HG03575 (cell line): Measurements from ENCODE around the gene KIF5A.
"Not testable (repeated sequence)": the region's sequence is repeated elsewhere in the genome, so short reads cannot be mapped to it uniquely, and the experiment has no call there.

ENCODE experiments used
- ATAC-seq: cut with Tn5 transposase; IDR thresholded peaks from one replicate; pipeline ENCODE4 v1.9.1; 2021; ENCODE audit not compliant: unreplicated experiment, insufficient number of reproducible peaks, low FRiP score; ENCODE audit errors: extremely low read depth

KIF5A gene

DNA sequence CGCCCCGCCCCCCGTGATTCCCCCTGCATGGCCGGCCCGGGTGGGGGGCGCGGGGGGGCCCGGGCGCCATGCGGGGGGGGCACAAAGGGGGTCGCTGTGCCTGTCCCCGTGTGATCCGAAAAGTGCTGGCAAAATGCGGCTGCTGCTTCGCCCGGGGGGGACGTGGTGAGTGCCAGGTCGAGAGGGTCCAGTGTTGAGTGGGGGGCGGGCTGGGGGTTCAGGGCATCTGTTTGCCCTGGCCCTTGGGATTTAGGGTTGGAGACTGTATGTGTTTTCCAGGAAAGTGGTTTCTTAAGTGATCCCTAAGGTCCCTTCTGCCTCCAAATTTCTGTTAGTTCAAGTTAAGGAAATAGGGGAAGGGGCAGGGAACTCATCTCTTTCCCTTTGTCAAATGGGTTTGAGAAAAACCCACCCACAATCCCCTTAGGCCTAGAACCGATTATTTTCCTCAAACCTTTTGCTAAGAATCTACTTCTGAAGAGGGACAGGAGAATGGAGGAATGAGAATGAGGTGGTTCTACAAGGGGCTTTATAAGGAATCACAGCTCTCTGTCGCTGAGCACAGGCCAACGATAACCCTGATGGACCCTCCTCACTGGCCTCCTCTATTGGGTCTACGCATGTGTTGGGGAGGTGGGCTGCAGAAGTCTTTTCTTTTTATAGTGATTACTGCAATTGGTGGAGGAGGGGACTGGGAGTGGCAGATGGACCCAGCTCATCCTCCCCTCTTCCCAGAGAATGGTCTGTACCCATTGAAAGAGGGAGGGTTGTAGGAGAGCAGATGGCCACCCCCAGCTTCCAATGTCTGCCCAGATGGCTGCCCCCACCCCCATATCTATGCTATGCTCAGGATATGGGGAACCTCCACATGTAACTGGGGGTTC is 62.2 kb downstream of the KIF5A start:
- ATAC-seq: no peak

DNA sequence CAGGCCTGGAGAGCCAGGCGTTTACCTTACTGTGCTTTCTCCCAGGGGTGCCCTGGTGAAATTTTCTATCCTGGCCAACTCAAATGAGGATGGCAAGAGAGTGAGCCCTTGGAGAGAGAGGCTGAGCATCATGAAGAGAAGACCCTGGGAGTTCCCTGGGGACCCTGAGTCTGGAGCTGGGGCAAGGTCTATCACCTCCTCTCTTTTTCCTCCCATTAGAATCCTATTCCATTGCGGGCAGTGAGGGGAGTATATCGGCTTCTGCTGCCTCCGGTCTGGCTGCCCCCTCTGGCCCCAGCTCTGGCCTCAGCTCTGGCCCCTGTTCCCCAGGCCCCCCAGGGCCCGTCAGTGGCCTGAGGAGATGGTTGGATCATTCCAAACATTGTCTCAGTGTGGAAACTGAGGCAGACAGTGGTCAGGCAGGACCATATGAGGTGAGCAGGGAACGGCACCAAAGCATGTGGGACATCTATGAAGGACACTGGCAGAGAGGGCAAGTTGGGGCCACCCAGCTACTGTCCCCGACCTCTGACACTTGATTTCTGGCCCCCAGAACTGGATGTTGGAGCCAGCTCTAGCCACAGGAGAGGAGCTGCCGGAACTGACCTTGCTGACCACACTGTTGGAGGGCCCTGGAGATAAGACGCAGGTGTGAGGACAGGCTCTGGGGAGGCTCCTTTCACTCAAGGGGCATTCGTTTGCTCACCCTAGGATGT is 63.0 kb downstream of the KIF5A start:
- no peak for ATAC-seq

DNA sequence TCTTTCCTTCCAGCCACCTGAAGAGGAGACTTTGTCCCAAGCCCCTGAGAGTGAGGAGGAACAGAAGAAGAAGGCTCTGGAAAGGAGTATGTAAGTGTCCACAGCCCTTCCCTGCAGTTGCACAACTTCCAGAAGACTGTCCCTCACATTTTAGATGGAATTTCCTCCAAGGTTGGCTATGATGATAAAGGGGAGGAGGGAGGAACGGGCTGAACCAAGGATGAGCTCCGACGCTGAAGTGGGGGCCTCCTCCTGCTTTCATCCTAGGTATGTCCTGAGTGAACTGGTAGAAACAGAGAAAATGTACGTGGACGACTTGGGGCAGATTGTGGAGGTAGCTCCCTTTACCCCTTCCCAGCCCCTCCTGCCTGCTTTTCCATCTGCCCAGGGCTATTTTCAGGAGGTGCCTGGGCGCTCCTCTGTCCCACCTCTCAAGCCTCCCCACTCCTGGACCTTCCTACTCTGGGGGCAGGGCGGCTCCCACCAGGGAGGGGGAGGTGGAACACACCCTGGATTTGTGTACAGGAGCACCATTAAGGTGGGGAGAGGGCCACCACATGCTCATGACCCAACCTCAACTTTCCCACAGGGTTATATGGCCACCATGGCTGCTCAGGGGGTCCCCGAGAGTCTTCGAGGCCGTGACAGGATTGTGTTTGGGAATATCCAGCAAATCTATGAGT is 63.7 kb downstream of the KIF5A start:
- no peak for ATAC-seq

DNA sequence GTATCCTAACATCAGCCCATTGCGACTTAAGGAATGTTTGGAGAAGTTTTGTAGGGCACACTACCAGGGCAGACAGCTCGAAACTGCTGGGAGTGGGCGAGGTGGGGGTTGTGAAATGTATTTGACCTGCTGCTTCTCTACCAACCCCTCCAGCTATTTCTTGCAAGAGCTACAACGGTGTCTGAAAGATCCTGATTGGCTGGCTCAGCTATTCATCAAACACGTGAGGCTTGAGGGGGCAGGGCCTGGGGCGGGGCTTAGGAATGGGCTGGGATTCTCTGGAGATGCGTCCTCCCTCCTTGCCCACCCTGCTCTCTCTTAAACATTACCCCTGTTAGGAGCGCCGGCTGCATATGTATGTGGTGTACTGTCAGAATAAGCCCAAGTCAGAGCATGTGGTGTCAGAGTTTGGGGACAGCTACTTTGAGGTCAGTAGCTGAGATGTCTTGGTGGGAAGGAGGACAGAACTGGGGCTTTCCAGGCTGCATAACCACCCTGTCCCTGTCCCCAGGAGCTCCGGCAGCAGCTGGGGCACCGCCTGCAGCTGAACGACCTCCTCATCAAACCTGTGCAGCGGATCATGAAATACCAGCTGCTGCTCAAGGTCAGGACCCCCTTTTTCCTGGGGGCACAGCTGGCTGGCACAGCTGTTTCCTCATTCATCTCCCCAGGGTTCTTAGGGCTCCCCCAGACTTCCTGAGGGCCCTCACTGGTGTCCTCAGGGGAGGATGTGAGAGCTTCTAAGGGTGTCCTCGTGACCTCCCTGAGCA is 64.5 kb downstream of the KIF5A start:
- no peak for ATAC-seq

DNA sequence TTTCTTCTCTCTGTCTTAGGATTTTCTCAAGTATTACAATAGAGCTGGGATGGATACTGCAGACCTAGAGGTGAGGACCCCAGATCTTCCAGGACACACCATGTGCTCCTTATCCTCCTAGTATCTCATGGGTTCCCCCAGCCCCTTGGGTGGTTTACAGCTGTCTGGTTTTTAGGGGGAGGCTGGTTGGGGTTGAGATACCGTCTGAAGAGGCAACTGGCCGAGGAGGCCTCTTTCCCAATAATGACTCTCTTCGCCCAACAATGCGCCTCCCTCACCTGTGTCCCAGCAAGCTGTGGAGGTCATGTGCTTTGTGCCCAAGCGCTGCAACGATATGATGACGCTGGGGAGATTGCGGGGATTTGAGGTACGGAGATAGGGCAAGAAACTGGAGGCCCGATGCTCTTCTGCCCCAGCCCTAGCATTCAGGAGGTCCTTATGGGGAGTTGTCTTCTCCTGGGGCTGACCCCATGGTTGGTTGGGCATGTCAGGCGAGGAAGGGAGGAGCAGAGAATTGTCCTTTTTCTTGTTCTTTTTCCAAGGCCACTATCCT is 65.2 kb downstream of the KIF5A start:
- ATAC-seq: no peak

DNA sequence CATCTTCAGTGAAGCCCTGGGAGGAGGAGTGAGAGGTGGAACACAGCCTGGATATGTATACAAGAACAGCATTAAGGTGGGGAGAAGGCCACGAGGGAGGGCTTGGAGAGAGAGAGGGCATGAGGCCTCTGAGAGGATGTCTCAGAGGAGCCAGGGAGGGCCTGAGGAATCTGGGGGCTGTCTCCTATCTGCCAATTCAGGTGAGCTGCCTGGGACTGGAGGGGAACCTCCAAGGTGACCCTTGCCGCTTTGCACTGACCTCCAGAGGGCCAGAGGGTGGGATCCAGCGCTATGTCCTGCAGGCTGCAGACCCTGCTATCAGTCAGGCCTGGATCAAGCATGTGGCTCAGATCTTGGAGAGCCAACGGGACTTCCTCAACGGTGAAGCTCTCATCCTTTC is 65.8 kb downstream of the KIF5A start:
- no peak for ATAC-seq

DNA sequence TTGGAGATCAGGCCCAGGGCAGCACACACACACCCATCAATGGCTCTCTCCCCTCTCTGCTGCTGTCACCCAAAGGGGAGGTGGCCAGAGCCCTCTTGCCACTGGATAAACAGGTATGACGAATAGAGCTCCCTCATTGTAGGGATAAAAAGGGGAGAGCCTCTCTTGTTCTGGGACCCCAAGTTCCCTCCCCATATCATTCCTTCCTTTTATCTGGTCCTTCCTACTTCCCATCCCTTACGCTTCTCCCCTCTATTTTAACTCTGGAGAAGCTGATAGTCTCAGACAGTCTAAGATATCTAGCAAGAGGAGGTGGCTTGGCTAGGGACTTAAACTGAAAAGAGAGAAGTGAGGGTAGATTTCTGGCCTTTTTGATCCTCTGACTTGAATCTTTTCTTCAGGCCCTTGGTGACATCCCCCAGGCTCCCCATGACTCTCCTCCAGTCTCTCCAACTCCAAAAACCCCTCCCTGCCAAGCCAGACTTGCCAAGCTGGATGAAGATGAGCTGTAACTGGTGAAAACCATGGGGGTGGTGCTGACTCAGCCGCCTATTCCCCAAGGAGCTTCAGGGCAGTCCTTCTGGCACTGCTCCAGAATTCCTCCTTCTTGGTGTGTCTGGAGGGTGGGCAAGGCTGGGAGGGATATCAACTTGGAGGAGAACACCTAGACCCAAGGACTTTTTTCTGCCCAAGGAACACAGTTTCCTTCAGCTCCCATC is 66.7 kb downstream of the KIF5A start:
- no peak for ATAC-seq

DNA sequence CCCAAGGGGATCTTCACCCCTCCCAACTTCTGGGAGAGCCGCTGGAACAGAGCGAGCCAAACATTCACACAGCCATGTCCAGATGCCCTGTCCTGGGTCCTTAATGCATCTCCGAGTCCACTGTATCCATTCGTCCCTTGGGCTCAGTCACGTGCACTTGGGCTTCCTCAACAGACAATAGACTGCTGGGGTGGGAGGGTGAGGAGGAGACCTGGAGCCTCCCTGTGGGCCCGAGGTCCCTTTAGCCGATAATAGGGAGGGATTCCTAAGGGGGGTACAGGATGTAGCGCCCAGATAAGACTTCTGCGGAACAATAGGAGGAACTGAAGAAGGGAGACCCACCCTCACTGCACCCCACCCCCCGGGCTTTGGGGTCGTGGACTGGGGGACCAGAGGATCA is 68.1 kb downstream of the KIF5A start:
- ATAC-seq: no peak

DNA sequence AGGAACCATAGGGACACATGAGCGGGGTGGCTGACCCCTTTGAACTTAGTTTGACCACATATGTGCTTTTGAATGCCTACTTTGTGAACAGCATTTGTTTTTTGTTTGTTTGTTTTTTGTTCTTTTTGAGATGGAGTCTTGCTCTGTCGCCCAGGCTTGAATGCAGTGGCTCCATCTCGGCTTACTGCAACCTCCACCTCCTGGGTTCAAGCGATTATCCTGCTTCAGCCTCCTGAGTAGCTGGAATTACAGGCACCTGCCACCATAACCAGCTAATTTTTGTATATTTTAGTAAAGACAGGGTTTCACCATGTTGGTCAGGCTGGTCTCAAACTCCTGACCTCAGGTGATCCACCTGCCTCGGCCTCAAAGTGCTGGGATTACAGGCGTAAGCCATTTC is 68.6 kb downstream of the KIF5A start:
- not testable (repeated sequence) for ATAC-seq

DNA sequence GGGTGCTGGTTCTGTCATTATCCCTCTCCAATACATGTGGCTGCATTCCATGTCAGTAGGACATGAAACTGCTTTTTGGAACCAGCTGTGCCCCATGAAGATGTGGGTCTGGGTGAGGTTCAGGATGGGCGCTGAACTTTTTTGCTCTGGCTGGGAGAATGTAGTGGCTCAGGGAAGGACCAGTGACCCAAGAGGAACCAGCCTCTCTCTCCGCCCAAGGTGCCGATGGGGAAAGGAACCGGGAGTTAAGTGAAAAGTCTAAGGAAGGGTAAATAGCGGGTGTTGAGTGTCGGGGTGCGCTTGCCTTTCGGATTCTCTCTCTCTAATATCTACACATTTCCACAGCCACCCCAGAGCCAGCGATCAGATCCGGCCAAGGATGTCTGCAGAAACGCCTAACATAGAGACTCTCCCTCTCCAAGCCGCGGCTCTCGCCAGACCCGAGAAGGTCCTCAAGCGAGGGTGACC is 69.2 kb downstream of the KIF5A start:
- no peak for ATAC-seq

DNA sequence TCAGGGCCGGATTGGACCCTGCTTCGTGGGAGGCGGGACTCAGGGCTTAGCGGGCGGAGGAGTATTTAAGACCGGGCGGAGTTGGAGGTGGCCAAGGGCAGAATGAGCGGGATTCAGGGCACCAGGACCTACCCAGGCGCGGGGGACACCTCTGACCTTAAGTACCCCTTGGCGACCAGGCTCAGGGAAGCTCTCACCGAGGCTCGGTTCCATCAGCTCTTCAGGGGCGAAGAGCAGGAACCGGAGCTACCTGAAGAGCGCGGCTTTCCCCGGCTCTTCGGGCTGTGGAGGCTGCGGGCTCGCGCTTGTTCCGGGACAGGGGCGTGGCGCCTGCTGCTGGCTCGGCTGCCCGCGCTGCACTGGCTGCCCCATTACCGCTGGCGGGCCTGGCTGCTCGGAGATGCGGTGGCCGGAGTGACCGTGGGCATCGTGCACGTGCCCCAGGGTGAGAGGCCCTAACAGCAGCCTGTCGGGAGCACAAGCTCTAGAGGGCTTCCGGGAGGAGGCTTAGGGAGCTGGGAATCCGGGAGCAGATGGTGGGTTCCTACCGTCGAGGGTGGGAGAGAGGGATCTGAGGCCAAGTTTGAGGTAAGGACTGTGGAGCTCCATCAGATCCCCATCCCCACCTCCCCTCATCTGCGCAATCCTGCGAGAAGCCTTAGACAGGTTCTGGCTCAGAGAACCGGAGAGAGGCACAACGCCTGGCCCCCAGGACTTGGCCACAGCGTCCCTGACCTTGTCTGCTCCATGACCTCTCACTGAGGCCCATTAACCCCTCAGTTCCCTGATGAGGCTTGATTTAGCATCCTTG is 69.8 kb downstream of the KIF5A start:
- ATAC-seq: no peak

DNA sequence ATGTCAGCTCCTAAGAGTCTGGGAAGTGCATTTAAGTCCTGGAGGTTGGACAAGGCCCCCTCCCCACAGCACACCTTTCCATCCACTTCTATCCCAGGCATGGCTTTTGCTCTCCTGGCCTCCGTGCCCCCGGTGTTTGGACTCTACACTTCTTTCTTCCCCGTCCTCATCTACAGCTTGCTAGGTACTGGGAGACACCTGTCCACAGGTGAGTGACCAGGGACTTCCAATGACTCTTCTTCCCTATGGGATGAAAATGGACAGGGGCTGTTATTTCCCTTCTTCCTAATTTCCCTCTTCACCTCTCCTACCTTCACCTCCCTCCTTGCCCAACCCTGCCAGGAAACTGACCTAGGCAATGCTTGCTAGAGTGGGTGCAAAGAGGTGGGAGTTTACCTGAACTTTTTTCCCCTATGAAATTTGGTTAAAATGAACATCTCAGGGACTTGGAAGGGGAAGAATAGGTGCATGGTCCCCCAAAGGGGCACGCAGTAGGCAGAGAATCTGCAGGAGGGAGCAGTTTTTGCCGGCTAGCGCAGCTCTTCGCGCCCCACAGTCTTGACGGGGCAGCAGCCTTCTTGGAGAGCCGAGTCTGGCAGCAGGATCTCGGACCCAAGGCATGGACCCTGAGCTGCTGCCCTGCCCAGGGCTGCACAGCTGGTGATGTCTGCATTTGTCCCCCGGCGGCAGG is 70.5 kb downstream of the KIF5A start:
- ATAC-seq: no peak

DNA sequence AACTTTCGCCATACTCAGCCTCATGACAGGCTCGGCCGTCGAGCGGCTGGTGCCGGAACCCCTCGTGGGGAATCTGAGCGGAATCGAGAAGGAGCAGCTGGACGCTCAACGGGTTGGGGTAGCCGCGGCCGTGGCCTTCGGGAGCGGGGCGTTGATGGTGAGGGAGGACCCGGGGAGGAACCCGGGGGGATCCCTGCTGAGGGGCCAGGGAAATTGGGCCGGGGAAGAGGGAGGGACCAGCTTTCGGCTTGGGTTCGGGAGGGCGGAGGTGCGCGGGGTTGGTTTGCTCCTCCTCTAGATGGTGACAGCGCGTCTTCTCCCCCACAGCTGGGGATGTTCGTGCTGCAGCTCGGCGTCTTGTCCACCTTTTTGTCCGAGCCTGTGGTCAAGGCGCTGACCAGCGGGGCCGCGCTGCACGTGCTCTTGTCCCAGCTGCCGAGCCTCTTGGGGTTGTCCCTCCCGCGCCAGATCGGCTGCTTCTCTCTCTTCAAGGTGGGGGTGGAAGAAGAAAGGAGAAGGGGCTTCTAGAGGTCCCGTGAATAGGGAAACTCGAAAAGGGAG is 71.2 kb downstream of the KIF5A start:
- ATAC-seq: no peak

DNA sequence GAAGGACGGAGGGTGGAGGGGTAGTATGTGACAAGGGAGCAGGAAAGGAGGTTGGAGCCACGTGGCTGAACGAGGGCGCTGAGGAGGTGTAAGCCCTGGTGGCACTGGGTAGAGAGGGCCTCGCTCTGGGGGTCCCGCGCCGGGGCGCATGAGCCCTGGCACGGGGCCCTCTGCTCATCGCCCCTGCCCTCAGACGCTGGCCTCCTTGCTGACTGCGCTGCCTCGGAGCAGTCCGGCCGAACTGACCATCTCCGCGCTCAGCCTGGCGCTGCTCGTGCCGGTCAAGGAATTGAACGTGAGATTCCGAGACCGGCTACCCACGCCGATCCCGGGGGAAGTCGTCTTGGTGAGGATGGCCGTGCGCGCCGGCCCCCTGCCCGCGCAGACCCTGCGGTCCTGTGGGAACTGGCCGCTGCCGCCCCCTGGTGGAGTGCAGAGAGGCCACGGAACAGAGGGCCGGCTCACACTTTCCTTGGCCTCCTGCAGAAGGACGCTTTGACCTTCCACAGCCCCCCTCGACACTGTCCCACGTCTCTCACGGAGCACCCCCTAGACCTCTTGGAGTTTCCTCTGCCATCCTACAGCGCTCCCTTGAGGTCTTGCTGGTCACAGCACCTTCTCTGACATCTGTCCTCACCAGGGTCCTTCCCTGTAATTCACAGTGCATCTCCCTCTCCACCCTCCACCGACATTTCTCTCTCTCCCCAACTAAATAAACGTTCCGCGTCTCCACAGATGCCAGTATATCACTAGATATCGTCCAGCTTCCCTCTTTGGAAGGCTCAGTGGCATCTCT is 71.9 kb downstream of the KIF5A start:
- no peak for ATAC-seq

DNA sequence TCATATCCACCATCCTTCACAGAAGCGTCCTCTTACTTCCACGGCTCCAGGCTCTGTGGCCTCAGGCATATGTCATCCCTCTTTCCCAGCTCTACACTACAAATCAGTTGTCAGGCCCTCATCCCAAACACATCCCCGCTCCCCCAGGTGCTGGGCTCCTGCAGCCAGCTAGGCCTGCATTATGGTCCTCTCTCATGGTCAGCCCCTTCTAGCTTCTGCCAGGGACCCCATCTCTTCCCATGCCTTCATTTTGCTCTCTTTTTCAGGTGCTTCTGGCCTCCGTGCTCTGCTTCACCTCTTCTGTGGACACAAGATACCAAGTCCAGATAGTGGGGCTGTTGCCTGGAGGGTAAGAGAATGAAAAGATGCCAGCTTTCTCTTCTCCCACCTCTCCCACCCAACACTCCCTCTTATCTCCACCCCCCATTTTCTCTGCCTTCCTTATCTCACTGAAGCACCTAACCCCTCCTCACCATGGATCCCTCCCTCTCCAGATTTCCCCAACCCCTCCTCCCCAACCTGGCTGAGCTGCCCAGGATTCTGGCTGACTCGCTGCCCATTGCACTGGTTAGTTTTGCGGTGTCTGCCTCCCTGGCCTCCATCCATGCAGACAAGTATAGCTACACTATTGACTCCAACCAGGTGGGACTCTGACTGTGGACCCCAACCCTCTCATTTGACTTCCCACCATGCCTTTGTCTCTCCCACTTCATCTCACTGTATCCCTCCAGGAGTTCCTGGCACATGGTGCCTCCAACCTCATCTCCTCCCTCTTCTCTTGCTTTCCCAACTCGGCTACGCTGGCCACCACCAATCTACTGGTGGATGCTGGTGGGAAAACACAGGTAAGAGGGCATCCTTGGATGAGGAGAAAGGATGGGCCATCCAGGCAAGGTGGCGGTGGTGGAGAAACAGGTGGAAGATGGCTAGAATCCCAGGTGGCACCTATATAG is 72.7 kb downstream of the KIF5A start:
- ATAC-seq: no peak
